SU-DHL-6 (cell line): ENCODE data around the gene RAB10.

ENCODE experiments used
- H2AFZ ChIP-seq: fragments of 200-600 bp; sonication (generic); 2 replicates; pipeline ENCODE4 v1.6.1; 2014; ENCODE audit warnings: low read depth, mild to moderate bottlenecking, moderate library complexity, mixed read lengths, antibody characterized with exemption, low read length; ENCODE audit not compliant: severe bottlenecking
- H3F3A ChIP-seq: fragments of 200-600 bp; shearing (Covaris generic); 2 replicates; pipeline ENCODE4 v1.6.0; 2016; ENCODE audit warnings: antibody characterized with exemption, mild to moderate bottlenecking; ENCODE audit not compliant: insufficient read depth
- H3K27ac ChIP-seq: fragments of 200-600 bp; sonication (generic); 2 replicates; pipeline ENCODE4 v1.5.1; 2016; ENCODE audit warnings: low read depth, mild to moderate bottlenecking, low read length, moderate library complexity, mixed read lengths
- H3K27me3 ChIP-seq: fragments of 200-600 bp; sonication (generic), shearing (Covaris generic); 2 replicates; pipeline ENCODE4 v1.6.0; 2014; ENCODE audit warnings: mild to moderate bottlenecking, low read length
- H3K36me3 ChIP-seq: fragments of 200-600 bp; sonication (generic); 2 replicates; pipeline ENCODE4 v1.6.1; 2014; ENCODE audit warnings: mild to moderate bottlenecking, low read length, mixed read lengths
- H3K4me2 ChIP-seq: fragments of 300-600, 200-600 bp; shearing (Covaris generic), sonication (generic); 2 replicates; pipeline ENCODE4 v1.6.0; 2014; ENCODE audit warnings: low read length, low read depth, mild to moderate bottlenecking; ENCODE audit not compliant: poor library complexity, severe bottlenecking
- H3K4me3 ChIP-seq: fragments of 200-600 bp; sonication (generic); 2 replicates; pipeline ENCODE4 v1.5.1; 2014; ENCODE audit warnings: antibody characterized with exemption, low read length, mild to moderate bottlenecking, mixed read lengths; ENCODE audit not compliant: insufficient read depth, poor library complexity, severe bottlenecking
- H3K79me2 ChIP-seq: fragments of 200-600 bp; sonication (generic); 2 replicates; pipeline ENCODE4 v1.6.1; 2014; ENCODE audit warnings: mild to moderate bottlenecking, low read length, moderate library complexity; ENCODE audit not compliant: insufficient read depth
- H3K9ac ChIP-seq: fragments of 200-600 bp; sonication (generic); 2 replicates; pipeline ENCODE4 v1.7.0; 2014; ENCODE audit warnings: mild to moderate bottlenecking, low read length
- H3K9me2 ChIP-seq: fragments of 200-600 bp; sonication (generic); replicated peaks from 2 replicates; pipeline ENCODE4 v1.6.1; 2014; ENCODE audit warnings: low read length; ENCODE audit not compliant: insufficient read depth
- H3K9me3 ChIP-seq: fragments of 200-600 bp; sonication (generic); 2 replicates; pipeline ENCODE4 v1.6.1; 2014; ENCODE audit warnings: low read length, mixed read lengths; ENCODE audit not compliant: insufficient read depth
- H4K20me1 ChIP-seq: fragments of 200-600 bp; sonication (generic); 2 replicates; pipeline ENCODE4 v1.6.1; 2014; ENCODE audit warnings: low read depth, mild to moderate bottlenecking, antibody characterized with exemption, low read length, moderate library complexity, mixed read lengths
- EZH2phosphoT487 ChIP-seq: fragments of 200-600 bp; sonication (generic), shearing (Covaris generic); conservative IDR thresholded peaks from 2 replicates; pipeline ENCODE4 v1.6.1; 2018; ENCODE audit warnings: mild to moderate bottlenecking, antibody characterized with exemption, low read length, moderate library complexity, mixed read lengths
- TF ChIP-seq, protein P1 (sequence below): fragments of 200-600 bp; sonication (generic); IDR thresholded peaks from one replicate; pipeline ENCODE4 v1.5.1; 2017; ENCODE audit warnings: antibody characterized with exemption, mild to moderate bottlenecking, low read length, moderate library complexity; ENCODE audit not compliant: insufficient read depth, poor library complexity, severe bottlenecking

Gene RAB10

DNA sequence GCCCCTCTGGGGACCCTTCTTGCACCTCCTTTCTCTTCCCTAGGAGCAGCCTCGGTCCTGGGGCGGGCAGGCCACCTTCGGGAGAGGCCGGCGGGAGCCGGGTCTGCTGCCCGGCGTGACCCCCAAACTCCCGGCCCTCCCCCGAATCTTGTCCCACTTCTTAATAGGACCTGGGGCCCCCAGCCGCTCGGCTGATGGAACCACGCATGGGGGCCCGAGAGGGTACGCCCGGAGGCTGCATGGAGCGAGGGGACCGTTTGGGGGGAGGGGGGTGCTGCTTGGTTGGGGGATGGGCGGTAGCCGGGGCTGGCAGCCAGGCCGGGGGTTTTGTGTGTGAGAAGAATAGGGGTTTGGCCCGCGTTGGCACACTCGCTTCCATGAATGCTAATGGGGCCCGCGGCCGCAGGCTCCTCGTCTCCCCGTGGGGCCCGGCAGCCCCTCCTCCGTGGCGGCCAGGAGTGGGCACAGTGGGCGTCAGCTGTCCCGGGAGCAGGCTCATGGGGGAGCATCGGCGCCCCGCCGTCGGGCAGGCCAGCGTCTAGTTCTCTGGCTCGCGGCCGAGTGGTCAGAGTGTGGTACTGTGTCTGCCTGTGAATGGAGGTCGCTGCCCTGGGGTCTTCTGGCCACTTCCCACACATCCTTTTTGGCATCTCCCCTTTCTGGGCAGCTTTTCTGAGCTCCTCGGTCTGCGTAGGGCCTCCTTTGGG, 140.0 kb downstream of the RAB10 start:
- Histone ChIP-seq H3K4me3 (no peak overlapping the region), H3K36me3 (no peaks in the 10 kb centered on the region), H3K9me3 (no peaks in the 10 kb centered on the region), H3F3A (no peaks in the 10 kb centered on the region), H3K4me2 (no peak overlapping the region), H3K79me2 (no peaks in the 10 kb centered on the region), H3K9me2 (no peaks in the 10 kb centered on the region), H4K20me1 (no peaks in the 10 kb centered on the region), H3K27me3 (no peaks in the 10 kb centered on the region), H3K9ac (no peak overlapping the region), H3K27ac (no peak overlapping the region), H2AFZ (no peak overlapping the region)
- TF ChIP-seq, protein P1, sequence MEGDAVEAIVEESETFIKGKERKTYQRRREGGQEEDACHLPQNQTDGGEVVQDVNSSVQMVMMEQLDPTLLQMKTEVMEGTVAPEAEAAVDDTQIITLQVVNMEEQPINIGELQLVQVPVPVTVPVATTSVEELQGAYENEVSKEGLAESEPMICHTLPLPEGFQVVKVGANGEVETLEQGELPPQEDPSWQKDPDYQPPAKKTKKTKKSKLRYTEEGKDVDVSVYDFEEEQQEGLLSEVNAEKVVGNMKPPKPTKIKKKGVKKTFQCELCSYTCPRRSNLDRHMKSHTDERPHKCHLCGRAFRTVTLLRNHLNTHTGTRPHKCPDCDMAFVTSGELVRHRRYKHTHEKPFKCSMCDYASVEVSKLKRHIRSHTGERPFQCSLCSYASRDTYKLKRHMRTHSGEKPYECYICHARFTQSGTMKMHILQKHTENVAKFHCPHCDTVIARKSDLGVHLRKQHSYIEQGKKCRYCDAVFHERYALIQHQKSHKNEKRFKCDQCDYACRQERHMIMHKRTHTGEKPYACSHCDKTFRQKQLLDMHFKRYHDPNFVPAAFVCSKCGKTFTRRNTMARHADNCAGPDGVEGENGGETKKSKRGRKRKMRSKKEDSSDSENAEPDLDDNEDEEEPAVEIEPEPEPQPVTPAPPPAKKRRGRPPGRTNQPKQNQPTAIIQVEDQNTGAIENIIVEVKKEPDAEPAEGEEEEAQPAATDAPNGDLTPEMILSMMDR = no peak
- no peak for TF ChIP-seq EZH2phosphoT487

DNA sequence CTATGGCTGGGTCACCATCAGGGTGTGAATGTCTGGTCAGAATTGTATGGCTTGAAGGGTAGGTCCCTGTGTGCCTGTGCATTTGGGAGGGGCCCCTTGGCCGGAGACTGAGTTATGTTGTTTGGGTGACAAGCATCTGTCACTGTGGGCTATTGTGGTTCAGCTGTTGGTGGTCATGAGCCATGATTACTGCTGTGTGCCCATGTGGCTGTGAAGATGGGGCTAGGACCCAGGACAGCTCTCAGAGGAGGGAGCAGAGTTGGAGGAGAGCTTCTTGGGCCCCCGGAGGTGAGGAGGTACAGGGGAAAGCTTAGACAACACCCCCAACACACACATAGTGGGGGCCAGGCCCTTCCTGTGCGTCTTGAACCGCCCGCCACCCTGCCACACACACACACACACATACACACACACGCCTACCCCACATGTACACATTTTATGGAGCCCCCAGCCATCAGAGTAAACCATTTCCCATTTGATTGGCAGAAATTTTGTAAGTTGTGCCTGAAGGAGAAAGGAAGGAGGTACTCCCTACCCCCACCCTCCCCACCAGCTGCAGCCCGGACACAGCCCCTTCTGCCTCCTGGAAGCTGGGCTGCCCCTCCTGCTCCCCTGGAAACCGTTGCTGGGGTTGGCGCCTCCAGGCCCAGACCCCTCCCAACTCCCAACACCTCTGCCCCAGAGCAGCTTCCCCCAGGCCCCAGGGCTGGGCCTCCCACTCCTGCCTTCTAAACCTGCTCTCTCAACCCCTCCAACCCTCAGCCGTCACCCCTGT, 141.0 kb downstream of the RAB10 start:
- no peaks in the 10 kb centered on the region for H4K20me1 ChIP-seq
- no peak for TF ChIP-seq EZH2phosphoT487
- TF ChIP-seq, protein P1 = no peak
- no peaks in the 10 kb centered on the region for H3K79me2 ChIP-seq
- no peaks in the 10 kb centered on the region for H3K9me3 ChIP-seq
- H3K4me2 ChIP-seq = no peak overlapping the region
- H3F3A ChIP-seq = no peaks in the 10 kb centered on the region
- H2AFZ ChIP-seq = no peak overlapping the region
- H3K36me3 ChIP-seq = no peaks in the 10 kb centered on the region
- no peak overlapping the region for H3K4me3 ChIP-seq
- H3K9ac ChIP-seq = no peak overlapping the region
- no peaks in the 10 kb centered on the region for H3K9me2 ChIP-seq
- H3K27ac ChIP-seq = no peak overlapping the region
- no peaks in the 10 kb centered on the region for H3K27me3 ChIP-seq

DNA sequence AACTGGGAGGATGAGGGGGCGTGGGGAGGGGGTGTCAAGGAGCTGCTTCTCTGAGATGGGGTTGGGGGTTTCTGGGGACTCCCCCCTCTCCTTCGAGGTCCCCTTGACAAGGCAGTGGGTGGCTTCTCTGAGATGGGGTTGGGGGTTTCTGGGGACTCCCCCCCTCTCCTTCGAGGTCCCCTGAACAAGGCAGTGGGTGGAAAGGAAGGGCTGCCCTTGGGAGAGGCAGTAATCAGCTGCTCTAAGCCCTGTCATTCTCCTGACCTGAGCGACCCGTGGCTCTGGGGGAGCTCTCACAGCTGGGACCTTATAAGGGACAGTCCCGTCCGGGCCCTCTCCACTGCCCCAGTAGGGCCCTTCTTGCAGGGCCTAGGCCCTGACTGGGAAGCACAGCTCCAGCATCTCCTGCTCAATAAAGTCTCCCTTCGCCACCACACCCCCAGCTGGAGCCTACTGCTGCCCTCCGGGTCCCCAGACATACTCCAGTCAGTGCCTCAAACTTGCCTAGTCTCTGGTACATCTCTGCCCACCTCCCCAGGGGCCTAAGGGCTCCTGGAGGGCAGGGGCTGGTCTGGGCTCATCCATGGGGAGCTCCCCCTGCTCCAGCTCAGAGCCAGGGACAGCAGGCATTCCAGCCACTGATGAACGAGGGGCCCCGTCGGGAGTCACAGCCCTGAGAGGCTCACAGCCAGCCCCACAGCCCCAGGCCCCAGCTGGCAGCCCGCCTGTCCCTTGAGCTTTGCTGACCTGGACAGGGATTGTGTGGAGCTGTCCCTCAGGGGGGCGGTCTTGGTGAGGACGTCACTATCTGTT, 141.8 kb downstream of the RAB10 start:
- H3K27ac ChIP-seq = no peak overlapping the region
- H3K4me3 ChIP-seq = no peak overlapping the region
- no peak for TF ChIP-seq EZH2phosphoT487
- TF ChIP-seq, protein P1 = no peak
- H3K27me3 ChIP-seq = no peaks in the 10 kb centered on the region
- H3K36me3 ChIP-seq = no peaks in the 10 kb centered on the region
- no peak overlapping the region for H3K4me2 ChIP-seq
- no peaks in the 10 kb centered on the region for H4K20me1 ChIP-seq
- H3K9me2 ChIP-seq = no peaks in the 10 kb centered on the region
- no peaks in the 10 kb centered on the region for H3F3A ChIP-seq
- no peaks in the 10 kb centered on the region for H3K79me2 ChIP-seq
- no peaks in the 10 kb centered on the region for H3K9me3 ChIP-seq
- H3K9ac ChIP-seq = no peak overlapping the region
- no peak overlapping the region for H2AFZ ChIP-seq
